DOHH2 (cell line): ENCODE results near the gene LTB4R2.

Source experiments
- H3F3A ChIP-seq: fragments of 200-600 bp; sonication (generic), shearing (Covaris generic); 2 replicates; pipeline ENCODE4 v1.6.0; 2016; ENCODE audit warnings: antibody characterized with exemption, mild to moderate bottlenecking; ENCODE audit not compliant: control insufficient read depth, insufficient read depth
- H3K27ac ChIP-seq: fragments of 200-600 bp; sonication (generic); 2 replicates; pipeline ENCODE4 v1.5.1; 2014; ENCODE audit warnings: low read depth, mild to moderate bottlenecking, low read length, moderate library complexity
- H3K27me3 ChIP-seq: fragments of 200-600 bp; sonication (generic); 2 replicates; pipeline ENCODE4 v1.6.1; 2014; ENCODE audit warnings: mild to moderate bottlenecking, low read length, mixed read lengths; ENCODE audit not compliant: control insufficient read depth
- H3K36me3 ChIP-seq: fragments of 200-600 bp; sonication (generic); 2 replicates; pipeline ENCODE4 v1.6.1; 2014; ENCODE audit warnings: mild to moderate bottlenecking, low read length, moderate library complexity, mixed read lengths; ENCODE audit not compliant: control insufficient read depth
- H3K4me1 ChIP-seq: fragments of 200-600 bp; sonication (generic); 2 replicates; pipeline ENCODE4 v1.6.1; 2014; ENCODE audit warnings: mild to moderate bottlenecking, low read length, mixed read lengths; ENCODE audit not compliant: control insufficient read depth
- H3K4me2 ChIP-seq: fragments of 200-600 bp; sonication (generic); 2 replicates; pipeline ENCODE4 v1.6.0; 2014; ENCODE audit warnings: mild to moderate bottlenecking, low read length, moderate library complexity
- H3K4me3 ChIP-seq: fragments of 200-600 bp; sonication (generic); 2 replicates; pipeline ENCODE4 v1.5.1; 2014; ENCODE audit warnings: mild to moderate bottlenecking, low read length, mixed read lengths
- H3K79me2 ChIP-seq: fragments of 200-600 bp; sonication (generic); 2 replicates; pipeline ENCODE4 v1.6.1; 2014; ENCODE audit warnings: mild to moderate bottlenecking, low read length, mixed read lengths; ENCODE audit not compliant: control insufficient read depth
- H3K9me2 ChIP-seq: fragments of 200-600 bp; sonication (generic); replicated peaks from 2 replicates; pipeline ENCODE4 v1.6.1; 2014; ENCODE audit warnings: mild to moderate bottlenecking, low read length, mixed read lengths; ENCODE audit not compliant: control insufficient read depth
- H3K9me3 ChIP-seq: fragments of 200-600 bp; sonication (generic); 2 replicates; pipeline ENCODE4 v1.6.1; 2014; ENCODE audit warnings: antibody characterized with exemption, low read length, mixed read lengths; ENCODE audit not compliant: control insufficient read depth, insufficient read depth
- H4K20me1 ChIP-seq: fragments of 200-600 bp; sonication (generic); 2 replicates; pipeline ENCODE4 v1.6.0; 2014; ENCODE audit warnings: low read depth, mild to moderate bottlenecking, antibody characterized with exemption, low read length, moderate library complexity; ENCODE audit not compliant: control insufficient read depth, insufficient read depth
- EZH2phosphoT487 ChIP-seq: fragments of 200-600 bp; sonication (generic); IDR thresholded peaks from 2 replicates; pipeline ENCODE4 v1.6.1; 2017; ENCODE audit warnings: borderline replicate concordance, mild to moderate bottlenecking, antibody characterized with exemption, low read length, moderate library complexity, mixed read lengths
- TF ChIP-seq, protein P1 (sequence below): fragments of 200-600 bp; sonication (generic); IDR thresholded peaks from one replicate; pipeline ENCODE4 v1.5.1; 2014; ENCODE audit warnings: antibody characterized with exemption, mild to moderate bottlenecking, low read depth, low read length; ENCODE audit not compliant: poor library complexity, severe bottlenecking

The LTB4R2 gene

GRCh38 chr14:24348186-24348585 lies 38.2 kb downstream of the LTB4R2 start:
- Histone ChIP-seq H3K36me3 (no peaks in the 10 kb centered on the region), H3K9me2 (no peaks in the 10 kb centered on the region), H3K27me3 (peaks cover 46% of the 10 kb centered on the region), H3K27ac (no peak overlapping the region), H3K4me2 (no peak overlapping the region), H3K4me1 (no peaks in the 10 kb centered on the region), H3K79me2 (no peaks in the 10 kb centered on the region), H3F3A (no peaks in the 10 kb centered on the region; the same call in 1 of the 2 replicates), H3K4me3 (no peak overlapping the region), H4K20me1 (no peaks in the 10 kb centered on the region), H3K9me3 (no peaks in the 10 kb centered on the region)
- TF ChIP-seq, protein P1, sequence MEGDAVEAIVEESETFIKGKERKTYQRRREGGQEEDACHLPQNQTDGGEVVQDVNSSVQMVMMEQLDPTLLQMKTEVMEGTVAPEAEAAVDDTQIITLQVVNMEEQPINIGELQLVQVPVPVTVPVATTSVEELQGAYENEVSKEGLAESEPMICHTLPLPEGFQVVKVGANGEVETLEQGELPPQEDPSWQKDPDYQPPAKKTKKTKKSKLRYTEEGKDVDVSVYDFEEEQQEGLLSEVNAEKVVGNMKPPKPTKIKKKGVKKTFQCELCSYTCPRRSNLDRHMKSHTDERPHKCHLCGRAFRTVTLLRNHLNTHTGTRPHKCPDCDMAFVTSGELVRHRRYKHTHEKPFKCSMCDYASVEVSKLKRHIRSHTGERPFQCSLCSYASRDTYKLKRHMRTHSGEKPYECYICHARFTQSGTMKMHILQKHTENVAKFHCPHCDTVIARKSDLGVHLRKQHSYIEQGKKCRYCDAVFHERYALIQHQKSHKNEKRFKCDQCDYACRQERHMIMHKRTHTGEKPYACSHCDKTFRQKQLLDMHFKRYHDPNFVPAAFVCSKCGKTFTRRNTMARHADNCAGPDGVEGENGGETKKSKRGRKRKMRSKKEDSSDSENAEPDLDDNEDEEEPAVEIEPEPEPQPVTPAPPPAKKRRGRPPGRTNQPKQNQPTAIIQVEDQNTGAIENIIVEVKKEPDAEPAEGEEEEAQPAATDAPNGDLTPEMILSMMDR: no peak
- no peak for TF ChIP-seq EZH2phosphoT487

DNA sequence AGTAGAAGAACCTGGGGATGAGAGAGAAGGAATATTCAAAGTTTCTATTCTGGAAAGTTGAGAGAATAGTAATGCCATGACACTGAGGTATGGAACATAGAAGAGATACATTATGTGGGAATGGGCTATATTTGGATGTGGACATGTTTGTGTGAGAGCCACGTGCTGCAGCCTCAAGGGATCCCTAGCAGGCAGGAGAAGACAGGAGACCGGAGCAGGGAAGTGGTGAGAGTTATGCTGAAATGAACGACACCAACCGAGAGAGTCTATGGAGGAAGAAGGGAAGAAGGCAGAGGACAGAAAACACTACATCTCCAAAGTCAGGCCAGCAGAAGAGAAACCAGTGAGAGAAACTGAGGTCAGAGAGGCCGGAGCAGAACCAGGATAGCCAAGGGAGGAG lies 39.8 kb downstream of the LTB4R2 start:
- TF ChIP-seq, protein P1: no peak
- no peak for TF ChIP-seq EZH2phosphoT487
- Histone ChIP-seq H3K4me1 (peaks cover 4% of the 10 kb centered on the region; the same call in 1 of the 2 replicates), H3K9me2 (no peaks in the 10 kb centered on the region), H3K4me2 (no peak overlapping the region), H3K36me3 (no peaks in the 10 kb centered on the region), H3K27me3 (peaks cover 45% of the 10 kb centered on the region), H3K9me3 (no peaks in the 10 kb centered on the region), H4K20me1 (no peaks in the 10 kb centered on the region), H3K4me3 (no peak overlapping the region), H3K27ac (no peak overlapping the region), H3F3A (no peaks in the 10 kb centered on the region), H3K79me2 (no peaks in the 10 kb centered on the region)

DNA sequence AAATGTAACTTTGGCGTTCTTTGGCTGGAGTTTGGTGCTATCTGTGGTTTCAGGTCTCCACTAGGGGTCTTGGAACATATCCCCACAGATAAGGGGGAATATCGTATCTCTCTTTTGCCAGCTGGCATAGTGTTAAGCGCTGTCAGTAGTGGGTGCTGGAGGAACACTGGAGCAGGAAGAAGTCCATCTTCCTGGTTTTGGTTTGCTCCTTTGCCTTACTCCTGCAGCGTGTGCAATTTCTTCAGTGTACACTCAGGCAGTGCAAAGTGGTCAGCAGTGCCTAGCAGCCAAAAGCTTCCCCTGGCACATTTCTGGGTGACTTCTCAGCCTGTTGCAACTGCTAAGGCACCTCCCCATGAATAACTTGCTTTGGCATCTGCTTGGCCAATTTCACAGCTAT lies 41.6 kb downstream of the LTB4R2 start:
- Histone ChIP-seq H3K9me2 (no peaks in the 10 kb centered on the region), H3F3A (no peaks in the 10 kb centered on the region), H3K27me3 (peaks cover 43% of the 10 kb centered on the region), H4K20me1 (no peaks in the 10 kb centered on the region), H3K79me2 (no peaks in the 10 kb centered on the region), H3K4me2 (no peak overlapping the region), H3K9me3 (no peaks in the 10 kb centered on the region), H3K4me1 (peaks cover 4% of the 10 kb centered on the region; the same call in 1 of the 2 replicates), H3K27ac (no peak overlapping the region), H3K36me3 (no peaks in the 10 kb centered on the region), H3K4me3 (no peak overlapping the region)
- TF ChIP-seq EZH2phosphoT487: no peak
- TF ChIP-seq, protein P1: peak; percentile 13
